ENCODE results near the gene ZNF462. TPM values are rescaled to one million over a fixed set of nuclear protein-coding genes. Genes with fewer than 3 reads are reported as not detected.

ZNF462 gene
- total and polyA plus RNA-seq, 2 experiments from 2014 or later = 40.0 to 101 TPM

DNA sequence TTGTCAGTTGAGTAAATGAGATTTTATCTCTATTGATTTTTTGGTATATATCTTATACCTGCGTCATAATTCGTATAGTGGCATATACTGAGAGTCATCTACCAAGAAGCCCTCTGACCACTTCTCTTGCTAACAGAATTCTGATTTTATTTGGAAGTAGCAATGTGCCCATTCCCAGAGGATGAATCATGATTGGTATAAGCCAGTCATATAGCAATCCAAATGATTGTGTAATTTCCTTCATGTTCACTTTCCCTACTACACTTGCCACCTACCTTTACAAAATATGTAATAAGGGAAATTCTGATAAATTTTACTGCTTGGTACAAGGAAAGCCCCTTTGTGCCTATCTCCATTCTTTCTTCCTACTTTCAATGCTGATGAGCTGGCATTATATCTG lies 16.1 kb upstream of the ZNF462 start:
- DNase-seq (ENCODE audit: low spot score) (no peak), ATAC-seq (no peak)
- H3K79me2 ChIP-seq (replicated peaks; ENCODE audit: insufficient read depth) = no peaks in the 10 kb centered on the region
- H3K4me3 ChIP-seq = no peak overlapping the region
- Mint-ChIP-seq H3K4me3 (no peak overlapping the region), H3K27ac (no peak overlapping the region), H3K4me1 (no peaks in the 10 kb centered on the region), H3K27me3 (ENCODE audit: insufficient read depth, low read depth, poor library complexity) (no peaks in the 10 kb centered on the region), H3K9me3 (no peaks in the 10 kb centered on the region), H3K36me3 (ENCODE audit: low read depth) (no peaks in the 10 kb centered on the region)
- H2AFZ ChIP-seq = no peak overlapping the region
- no peaks in the 10 kb centered on the region for H3F3A ChIP-seq (replicated peaks; ENCODE audit: low read depth)
- no peaks in the 10 kb centered on the region for H3K27me3 ChIP-seq (ENCODE audit: insufficient read depth)
- no peaks in the 10 kb centered on the region for H3K9me2 ChIP-seq (ENCODE audit: insufficient read depth)
- TF ChIP-seq EZH2phosphoT487 (IDR thresholded peaks at IDR 0.05; ENCODE audit: unreplicated experiment) (no peak), ZNF114 (CRISPR knock-in tag; IDR thresholded peaks at IDR 0.05) (no peak), EZH2 (IDR thresholded peaks at IDR 0.05; ENCODE audit: low read depth, unreplicated experiment) (no peak), POLR2AphosphoS5 (IDR thresholded peaks at IDR 0.05; ENCODE audit: low read depth) (no peak), STAT1 (IDR thresholded peaks at IDR 0.05; ENCODE audit: unreplicated experiment) (no peak), CREB1 (CRISPR knock-in tag; IDR thresholded peaks at IDR 0.05; ENCODE audit: low read depth) (no peak), NANOG (IDR thresholded peaks at IDR 0.05; ENCODE audit: borderline replicate concordance) (no peak), ZNF331 (CRISPR knock-in tag; IDR thresholded peaks at IDR 0.05; ENCODE audit: low read depth) (no peak), JUNB (IDR thresholded peaks at IDR 0.05; ENCODE audit: unreplicated experiment) (no peak)
- TF ChIP-seq, protein P1, sequence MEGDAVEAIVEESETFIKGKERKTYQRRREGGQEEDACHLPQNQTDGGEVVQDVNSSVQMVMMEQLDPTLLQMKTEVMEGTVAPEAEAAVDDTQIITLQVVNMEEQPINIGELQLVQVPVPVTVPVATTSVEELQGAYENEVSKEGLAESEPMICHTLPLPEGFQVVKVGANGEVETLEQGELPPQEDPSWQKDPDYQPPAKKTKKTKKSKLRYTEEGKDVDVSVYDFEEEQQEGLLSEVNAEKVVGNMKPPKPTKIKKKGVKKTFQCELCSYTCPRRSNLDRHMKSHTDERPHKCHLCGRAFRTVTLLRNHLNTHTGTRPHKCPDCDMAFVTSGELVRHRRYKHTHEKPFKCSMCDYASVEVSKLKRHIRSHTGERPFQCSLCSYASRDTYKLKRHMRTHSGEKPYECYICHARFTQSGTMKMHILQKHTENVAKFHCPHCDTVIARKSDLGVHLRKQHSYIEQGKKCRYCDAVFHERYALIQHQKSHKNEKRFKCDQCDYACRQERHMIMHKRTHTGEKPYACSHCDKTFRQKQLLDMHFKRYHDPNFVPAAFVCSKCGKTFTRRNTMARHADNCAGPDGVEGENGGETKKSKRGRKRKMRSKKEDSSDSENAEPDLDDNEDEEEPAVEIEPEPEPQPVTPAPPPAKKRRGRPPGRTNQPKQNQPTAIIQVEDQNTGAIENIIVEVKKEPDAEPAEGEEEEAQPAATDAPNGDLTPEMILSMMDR (conservative IDR thresholded peaks at IDR 0.05; ENCODE audit: low read depth in 2 of 2) = no peak
- TF ChIP-seq, protein P2, sequence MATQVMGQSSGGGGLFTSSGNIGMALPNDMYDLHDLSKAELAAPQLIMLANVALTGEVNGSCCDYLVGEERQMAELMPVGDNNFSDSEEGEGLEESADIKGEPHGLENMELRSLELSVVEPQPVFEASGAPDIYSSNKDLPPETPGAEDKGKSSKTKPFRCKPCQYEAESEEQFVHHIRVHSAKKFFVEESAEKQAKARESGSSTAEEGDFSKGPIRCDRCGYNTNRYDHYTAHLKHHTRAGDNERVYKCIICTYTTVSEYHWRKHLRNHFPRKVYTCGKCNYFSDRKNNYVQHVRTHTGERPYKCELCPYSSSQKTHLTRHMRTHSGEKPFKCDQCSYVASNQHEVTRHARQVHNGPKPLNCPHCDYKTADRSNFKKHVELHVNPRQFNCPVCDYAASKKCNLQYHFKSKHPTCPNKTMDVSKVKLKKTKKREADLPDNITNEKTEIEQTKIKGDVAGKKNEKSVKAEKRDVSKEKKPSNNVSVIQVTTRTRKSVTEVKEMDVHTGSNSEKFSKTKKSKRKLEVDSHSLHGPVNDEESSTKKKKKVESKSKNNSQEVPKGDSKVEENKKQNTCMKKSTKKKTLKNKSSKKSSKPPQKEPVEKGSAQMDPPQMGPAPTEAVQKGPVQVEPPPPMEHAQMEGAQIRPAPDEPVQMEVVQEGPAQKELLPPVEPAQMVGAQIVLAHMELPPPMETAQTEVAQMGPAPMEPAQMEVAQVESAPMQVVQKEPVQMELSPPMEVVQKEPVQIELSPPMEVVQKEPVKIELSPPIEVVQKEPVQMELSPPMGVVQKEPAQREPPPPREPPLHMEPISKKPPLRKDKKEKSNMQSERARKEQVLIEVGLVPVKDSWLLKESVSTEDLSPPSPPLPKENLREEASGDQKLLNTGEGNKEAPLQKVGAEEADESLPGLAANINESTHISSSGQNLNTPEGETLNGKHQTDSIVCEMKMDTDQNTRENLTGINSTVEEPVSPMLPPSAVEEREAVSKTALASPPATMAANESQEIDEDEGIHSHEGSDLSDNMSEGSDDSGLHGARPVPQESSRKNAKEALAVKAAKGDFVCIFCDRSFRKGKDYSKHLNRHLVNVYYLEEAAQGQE (IDR thresholded peaks at IDR 0.05; ENCODE audit: unreplicated experiment) = no peak
- TF ChIP-seq, protein P3, sequence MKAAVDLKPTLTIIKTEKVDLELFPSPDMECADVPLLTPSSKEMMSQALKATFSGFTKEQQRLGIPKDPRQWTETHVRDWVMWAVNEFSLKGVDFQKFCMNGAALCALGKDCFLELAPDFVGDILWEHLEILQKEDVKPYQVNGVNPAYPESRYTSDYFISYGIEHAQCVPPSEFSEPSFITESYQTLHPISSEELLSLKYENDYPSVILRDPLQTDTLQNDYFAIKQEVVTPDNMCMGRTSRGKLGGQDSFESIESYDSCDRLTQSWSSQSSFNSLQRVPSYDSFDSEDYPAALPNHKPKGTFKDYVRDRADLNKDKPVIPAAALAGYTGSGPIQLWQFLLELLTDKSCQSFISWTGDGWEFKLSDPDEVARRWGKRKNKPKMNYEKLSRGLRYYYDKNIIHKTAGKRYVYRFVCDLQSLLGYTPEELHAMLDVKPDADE (IDR thresholded peaks at IDR 0.05) = no peak
- TF ChIP-seq, protein P4, sequence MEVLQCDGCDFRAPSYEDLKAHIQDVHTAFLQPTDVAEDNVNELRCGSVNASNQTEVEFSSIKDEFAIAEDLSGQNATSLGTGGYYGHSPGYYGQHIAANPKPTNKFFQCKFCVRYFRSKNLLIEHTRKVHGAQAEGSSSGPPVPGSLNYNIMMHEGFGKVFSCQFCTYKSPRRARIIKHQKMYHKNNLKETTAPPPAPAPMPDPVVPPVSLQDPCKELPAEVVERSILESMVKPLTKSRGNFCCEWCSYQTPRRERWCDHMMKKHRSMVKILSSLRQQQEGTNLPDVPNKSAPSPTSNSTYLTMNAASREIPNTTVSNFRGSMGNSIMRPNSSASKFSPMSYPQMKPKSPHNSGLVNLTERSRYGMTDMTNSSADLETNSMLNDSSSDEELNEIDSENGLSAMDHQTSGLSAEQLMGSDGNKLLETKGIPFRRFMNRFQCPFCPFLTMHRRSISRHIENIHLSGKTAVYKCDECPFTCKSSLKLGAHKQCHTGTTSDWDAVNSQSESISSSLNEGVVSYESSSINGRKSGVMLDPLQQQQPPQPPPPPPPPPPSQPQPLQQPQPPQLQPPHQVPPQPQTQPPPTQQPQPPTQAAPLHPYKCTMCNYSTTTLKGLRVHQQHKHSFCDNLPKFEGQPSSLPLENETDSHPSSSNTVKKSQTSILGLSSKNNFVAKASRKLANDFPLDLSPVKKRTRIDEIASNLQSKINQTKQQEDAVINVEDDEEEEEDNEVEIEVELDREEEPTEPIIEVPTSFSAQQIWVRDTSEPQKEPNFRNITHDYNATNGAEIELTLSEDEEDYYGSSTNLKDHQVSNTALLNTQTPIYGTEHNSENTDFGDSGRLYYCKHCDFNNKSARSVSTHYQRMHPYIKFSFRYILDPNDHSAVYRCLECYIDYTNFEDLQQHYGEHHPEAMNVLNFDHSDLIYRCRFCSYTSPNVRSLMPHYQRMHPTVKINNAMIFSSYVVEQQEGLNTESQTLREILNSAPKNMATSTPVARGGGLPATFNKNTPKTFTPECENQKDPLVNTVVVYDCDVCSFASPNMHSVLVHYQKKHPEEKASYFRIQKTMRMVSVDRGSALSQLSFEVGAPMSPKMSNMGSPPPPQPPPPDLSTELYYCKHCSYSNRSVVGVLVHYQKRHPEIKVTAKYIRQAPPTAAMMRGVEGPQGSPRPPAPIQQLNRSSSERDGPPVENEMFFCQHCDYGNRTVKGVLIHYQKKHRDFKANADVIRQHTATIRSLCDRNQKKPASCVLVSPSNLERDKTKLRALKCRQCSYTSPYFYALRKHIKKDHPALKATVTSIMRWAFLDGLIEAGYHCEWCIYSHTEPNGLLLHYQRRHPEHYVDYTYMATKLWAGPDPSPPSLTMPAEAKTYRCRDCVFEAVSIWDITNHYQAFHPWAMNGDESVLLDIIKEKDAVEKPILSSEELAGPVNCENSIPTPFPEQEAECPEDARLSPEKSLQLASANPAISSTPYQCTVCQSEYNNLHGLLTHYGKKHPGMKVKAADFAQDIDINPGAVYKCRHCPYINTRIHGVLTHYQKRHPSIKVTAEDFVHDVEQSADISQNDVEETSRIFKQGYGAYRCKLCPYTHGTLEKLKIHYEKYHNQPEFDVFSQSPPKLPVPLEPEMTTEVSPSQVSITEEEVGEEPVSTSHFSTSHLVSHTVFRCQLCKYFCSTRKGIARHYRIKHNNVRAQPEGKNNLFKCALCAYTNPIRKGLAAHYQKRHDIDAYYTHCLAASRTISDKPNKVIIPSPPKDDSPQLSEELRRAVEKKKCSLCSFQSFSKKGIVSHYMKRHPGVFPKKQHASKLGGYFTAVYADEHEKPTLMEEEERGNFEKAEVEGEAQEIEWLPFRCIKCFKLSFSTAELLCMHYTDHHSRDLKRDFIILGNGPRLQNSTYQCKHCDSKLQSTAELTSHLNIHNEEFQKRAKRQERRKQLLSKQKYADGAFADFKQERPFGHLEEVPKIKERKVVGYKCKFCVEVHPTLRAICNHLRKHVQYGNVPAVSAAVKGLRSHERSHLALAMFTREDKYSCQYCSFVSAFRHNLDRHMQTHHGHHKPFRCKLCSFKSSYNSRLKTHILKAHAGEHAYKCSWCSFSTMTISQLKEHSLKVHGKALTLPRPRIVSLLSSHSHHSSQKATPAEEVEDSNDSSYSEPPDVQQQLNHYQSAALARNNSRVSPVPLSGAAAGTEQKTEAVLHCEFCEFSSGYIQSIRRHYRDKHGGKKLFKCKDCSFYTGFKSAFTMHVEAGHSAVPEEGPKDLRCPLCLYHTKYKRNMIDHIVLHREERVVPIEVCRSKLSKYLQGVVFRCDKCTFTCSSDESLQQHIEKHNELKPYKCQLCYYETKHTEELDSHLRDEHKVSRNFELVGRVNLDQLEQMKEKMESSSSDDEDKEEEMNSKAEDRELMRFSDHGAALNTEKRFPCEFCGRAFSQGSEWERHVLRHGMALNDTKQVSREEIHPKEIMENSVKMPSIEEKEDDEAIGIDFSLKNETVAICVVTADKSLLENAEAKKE (CRISPR knock-in tag; IDR thresholded peaks at IDR 0.05) = no peak
- H4K20me1 ChIP-seq (replicated peaks; ENCODE audit: insufficient read depth) = no peaks in the 10 kb centered on the region
- no peak overlapping the region for H3K27ac ChIP-seq (ENCODE audit: low read depth)
- H3K4me1 ChIP-seq (ENCODE audit: insufficient read depth) = no peaks in the 10 kb centered on the region
- H3K4me2 ChIP-seq = no peak overlapping the region
- no peaks in the 10 kb centered on the region for H3K36me3 ChIP-seq (ENCODE audit: insufficient read depth)
